K562 (cell line): ENCODE results near the gene USP22. TPM values are rescaled to one million over a fixed set of nuclear protein-coding genes. Genes with fewer than 3 reads are reported as not detected.

Experiments
- ATAC-seq: fragments of 200-7000 bp; cut with Tn5 transposase; 3 replicates; pipeline ENCODE4 v1.9.1; 2020; ENCODE audit warnings: moderate library complexity
- BruUV-seq: library from RNA; stranded (reverse); fragments of 400-500 nt; replicated peaks from 2 replicates; lab custom pipeline; 2021; lab: Mats Ljungman, UMichigan
- CTCF ChIA-PET: fragments of 300-600 bp; formaldehyde crosslinking; extraction: SDS; loops from one replicate; lab custom pipeline; 2021; ENCODE audit warnings: low intra/inter-chr PET ratio; lab: Yijun Ruan, JAX
- POLR2A ChIA-PET: fragments of 300-600, 350-650 bp; sonication (Branson Sonifier 250); formaldehyde crosslinking; extraction: SDS; loops from one replicate; lab custom pipeline; 2021; ENCODE audit warnings: antibody characterized with exemption, inconsistent platforms; lab: Yijun Ruan, JAX
- DNase-seq, 4 experiments: peaks; one replicate each; pipeline versions ENCODE4 v3.0.0 to v3.0.0-alpha.2; 2011 to 2018; ENCODE audit warnings: low spot score in 3 of 4, mixed read lengths in 3 of 4; ENCODE audit errors: extremely low read depth in 1 of 4
- FAIRE-seq: peaks from 2 replicates; lab custom pipeline; 2011; peaks lifted over from hg19 to GRCh38; lab: Jason Lieb, UNC
- H2AFZ ChIP-seq: 2 replicates; pipeline ENCODE4 v1.6.0; 2011; ENCODE audit warnings: low read depth, low read length, control low read depth, inconsistent platforms
- H3K27ac ChIP-seq: fragments of 200-600 bp; 3 replicates; pipeline ENCODE4 v1.8.0; 2011; ENCODE audit warnings: low read depth, mild to moderate bottlenecking, control low read depth, inconsistent platforms, low read length, moderate library complexity, mixed read lengths; ENCODE audit errors: extremely low read depth
- H3K27me3 ChIP-seq, 2 experiments: fragments of 300-600 bp in 1 of 2; 2 replicates in 1 of 2; 3 replicates in 1 of 2; pipeline versions ENCODE4 v1.6.0 to v1.8.0; 2011; ENCODE audit warnings: inconsistent platforms in 2 of 2, low read length in 2 of 2, mild to moderate bottlenecking in 1 of 2, mixed read lengths in 1 of 2, moderate library complexity in 1 of 2; ENCODE audit not compliant: control insufficient read depth in 2 of 2, insufficient read depth in 2 of 2
- H3K36me3 ChIP-seq: fragments of 300-600 bp; 3 replicates; pipeline ENCODE4 v1.8.0; 2011; ENCODE audit warnings: mild to moderate bottlenecking, low read length, inconsistent platforms; ENCODE audit not compliant: control insufficient read depth, insufficient read depth
- H3K4me1 ChIP-seq, 2 experiments: fragments of 200-600 bp in 1 of 2; replicated peaks in 1 of 2; 2 replicates in 1 of 2; 3 replicates in 1 of 2; pipeline versions ENCODE4 v1.5.1 to v1.8.0; 2011; ENCODE audit warnings: inconsistent platforms in 2 of 2, low read length in 2 of 2, mild to moderate bottlenecking in 1 of 2, mixed read lengths in 1 of 2, moderate library complexity in 1 of 2; ENCODE audit not compliant: control insufficient read depth in 2 of 2, insufficient read depth in 2 of 2
- H3K4me2 ChIP-seq: 2 replicates; pipeline ENCODE4 v1.6.1; 2011; ENCODE audit warnings: low read length, control low read depth, inconsistent platforms, mixed read lengths; ENCODE audit not compliant: insufficient read depth
- H3K4me3 ChIP-seq: fragments of 200-600 bp; sonication (generic), shearing (Covaris generic); 2 replicates; pipeline ENCODE4 v1.5.1; 2016; ENCODE audit warnings: control low read depth, inconsistent platforms
- H3K79me2 ChIP-seq: fragments of 200-600 bp; 3 replicates; pipeline ENCODE4 v1.8.0; 2011; ENCODE audit warnings: low read length, inconsistent platforms; ENCODE audit not compliant: control insufficient read depth, insufficient read depth
- H3K9ac ChIP-seq, 2 experiments: 2 replicates each; pipeline versions ENCODE4 v1.6.0 to v1.6.1; 2011; ENCODE audit warnings: low read depth in 2 of 2, low read length in 2 of 2, control low read depth in 1 of 2, inconsistent platforms in 1 of 2, mild to moderate bottlenecking in 1 of 2, mixed read lengths in 1 of 2; ENCODE audit not compliant: insufficient read depth in 1 of 2
- H3K9me1 ChIP-seq: one replicate; pipeline ENCODE4 v1.6.0; 2011; ENCODE audit warnings: inconsistent platforms, mild to moderate bottlenecking, low read length, moderate library complexity; ENCODE audit not compliant: control insufficient read depth, insufficient read depth
- H3K9me3 ChIP-seq: replicated peaks from 2 replicates; pipeline ENCODE4 v1.5.1; 2011; ENCODE audit warnings: low read depth, low read length, inconsistent platforms; ENCODE audit not compliant: control insufficient read depth, insufficient read depth
- H4K20me1 ChIP-seq: replicated peaks from 2 replicates; pipeline ENCODE4 v1.6.1; 2011; ENCODE audit warnings: low read length, inconsistent platforms, mixed read lengths; ENCODE audit not compliant: control insufficient read depth, insufficient read depth
- ELF2 ChIP-seq: fragments of 250-450 bp; sonication (Bioruptor Pico); IDR thresholded peaks from 2 replicates; pipeline ENCODE4 v1.5.0; 2021; ENCODE audit warnings: mild to moderate bottlenecking
- HIVEP1 ChIP-seq: fragments of 250-450 bp; sonication (Bioruptor Pico); IDR thresholded peaks from 2 replicates; pipeline ENCODE4 v1.4.0; 2020; ENCODE audit warnings: mild to moderate bottlenecking
- MCM5 ChIP-seq: fragments of 450-650 bp; IDR thresholded peaks from 2 replicates; pipeline ENCODE4 v1.6.1; 2016; ENCODE audit warnings: low read depth
- ZNF518B ChIP-seq: fragments of 250-450 bp; sonication (Bioruptor Pico); IDR thresholded peaks from 2 replicates; pipeline ENCODE4 v1.5.0; 2021; ENCODE audit warnings: mild to moderate bottlenecking, moderate library complexity
- WGBS: fragments of 100-300 bp; shearing (Covaris generic); methylation state at CpG from one replicate; pipeline ENCODE4 v1.1.6; 2016; ENCODE audit warnings: low coverage, mixed read lengths; ENCODE audit not compliant: insufficient coverage; ENCODE audit errors: missing lambda C conversion rate; 5-methylcytosine and 5-hydroxymethylcytosine counted together
- in situ Hi-C: fragments of 300-500 bp; cut with MboI; formaldehyde crosslinking; loops from 4 replicates; pipeline ENCODE4 v1.15.0; 2018; ENCODE audit warnings: inconsistent platforms, mixed read lengths
- intact Hi-C: fragments of 100-400 bp; cut with micrococcal nuclease; formaldehyde crosslinking; loops from 2 replicates; pipeline ENCODE4 v1.14.2; 2022
- polyA plus RNA-seq, 8 experiments: library from polyadenylated mRNA; depleted of rRNA in 4 of 8; stranded (reverse) in 5 of 8; unstranded in 3 of 8; fragments of >200 nt; fragmentation: Nextera tagmentation in 2 of 8; fragmentation: Illumina TruSeq in 1 of 8; extraction: Ambion mirVana in 2 of 8; extraction: Trizol in 1 of 8; gene quantifications; 2 replicates each; pipeline versions ENCODE4 v1.2.1 to v1.2.3, GENCODE V29; 2011 to 2014; ENCODE audit warnings: inconsistent platforms in 1 of 8, missing spikeins in 1 of 8
- small RNA-seq: library from RNA; depleted of rRNA; stranded (forward); fragments of <200 nt; gene quantifications from one replicate; pipeline ENCODE3, GENCODE V24; 2014
- total RNA-seq, 7 experiments: library from RNA; depleted of rRNA in 6 of 7; stranded (reverse); fragments of >200 nt in 6 of 7; fragmentation: Illumina TruSeq in 2 of 7; extraction: Trizol in 2 of 7; gene quantifications; 2 replicates each; pipeline versions ENCODE4 v1.2.1 to v1.2.3, GENCODE V29; 2011 to 2021; ENCODE audit warnings: low replicate concordance in 1 of 7
- TF ChIP-seq, protein P1 (sequence below): fragments of 250-450 bp; sonication (Bioruptor Pico); IDR thresholded peaks from 2 replicates; pipeline ENCODE4 v1.5.0; 2020; ENCODE audit warnings: mild to moderate bottlenecking, borderline replicate concordance

USP22 gene
- total and polyA plus RNA-seq, 9 of the 15 experiments (the other 6 are each of a cell fraction or from before 2014, with no cell fraction given), result 6.5 to 113 (median 58.9) TPM

GRCh38 chr17:20952183-20952582 is 90.6 kb downstream of the USP22 start:
- H3K4me3 ChIP-seq, result no peak overlapping the region
- BruUV-seq, result no TSS peak
- H3K27ac ChIP-seq, result no peak overlapping the region
- H3K4me2 ChIP-seq, result no peak overlapping the region
- DNase-seq (no peak), ATAC-seq (no peak), FAIRE-seq (no peak)
- in situ Hi-C loops (no loop called here), intact Hi-C loops (no loop called here)
- no peaks in the 10 kb centered on the region for H3K4me1 ChIP-seq
- WGBS, result 52% methylated on average over 7 of the region's 7 CpGs
- ChIA-PET POLR2A (no interaction called here), CTCF (no interaction called here)
- peaks cover 17% of the 10 kb centered on the region; the same call in 1 of the 3 replicates for H3K36me3 ChIP-seq
- no peaks in the 10 kb centered on the region for H3K9me3 ChIP-seq
- H3K9ac ChIP-seq, result no peak overlapping the region
- H4K20me1 ChIP-seq, result no peaks in the 10 kb centered on the region
- H2AFZ ChIP-seq, result no peak overlapping the region
- no peaks in the 10 kb centered on the region for H3K9me1 ChIP-seq
- no peaks in the 10 kb centered on the region for H3K79me2 ChIP-seq
- H3K27me3 ChIP-seq, result no peaks in the 10 kb centered on the region
- TF ChIP-seq MCM5 (no peak), ZNF518B (no peak), ELF2 (CRISPR knock-in tag) (no peak), HIVEP1 (no peak)
- TF ChIP-seq, protein P1, sequence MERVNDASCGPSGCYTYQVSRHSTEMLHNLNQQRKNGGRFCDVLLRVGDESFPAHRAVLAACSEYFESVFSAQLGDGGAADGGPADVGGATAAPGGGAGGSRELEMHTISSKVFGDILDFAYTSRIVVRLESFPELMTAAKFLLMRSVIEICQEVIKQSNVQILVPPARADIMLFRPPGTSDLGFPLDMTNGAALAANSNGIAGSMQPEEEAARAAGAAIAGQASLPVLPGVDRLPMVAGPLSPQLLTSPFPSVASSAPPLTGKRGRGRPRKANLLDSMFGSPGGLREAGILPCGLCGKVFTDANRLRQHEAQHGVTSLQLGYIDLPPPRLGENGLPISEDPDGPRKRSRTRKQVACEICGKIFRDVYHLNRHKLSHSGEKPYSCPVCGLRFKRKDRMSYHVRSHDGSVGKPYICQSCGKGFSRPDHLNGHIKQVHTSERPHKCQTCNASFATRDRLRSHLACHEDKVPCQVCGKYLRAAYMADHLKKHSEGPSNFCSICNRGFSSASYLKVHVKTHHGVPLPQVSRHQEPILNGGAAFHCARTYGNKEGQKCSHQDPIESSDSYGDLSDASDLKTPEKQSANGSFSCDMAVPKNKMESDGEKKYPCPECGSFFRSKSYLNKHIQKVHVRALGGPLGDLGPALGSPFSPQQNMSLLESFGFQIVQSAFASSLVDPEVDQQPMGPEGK (CRISPR knock-in tag), result no peak

Small RNA genes within 50 kb of the gene (small RNA-seq; reads per million reads assigned to genes)
- gene AC087393.1, result not detected

Other genes starting within 250 kb of the USP22 start
- 8.9 and 17.2 TPM in 2 replicates for gene DHRS7B, start 84.0 kb upstream of the USP22 start, total RNA-seq (2014; rRNA removed)
- gene DHRS7B, start 84.0 kb upstream of the USP22 start, total RNA-seq (2014; rRNA removed; fragmentation: Illumina TruSeq; extraction: Trizol), result 14.8 and 15.6 TPM in 2 replicates
- 12.6 and 13.4 TPM in 2 replicates for gene DHRS7B, start 84.0 kb upstream of the USP22 start, total RNA-seq (2015; rRNA removed; fragmentation: Illumina TruSeq; extraction: Trizol)
- 12.5 and 13.8 TPM in 2 replicates for gene DHRS7B, start 84.0 kb upstream of the USP22 start, total RNA-seq (2021)
- 18.7 and 18.8 TPM in 2 replicates for gene DHRS7B, start 84.0 kb upstream of the USP22 start, polyA plus RNA-seq (2011; rRNA removed)
- gene DHRS7B, start 84.0 kb upstream of the USP22 start, polyA plus RNA-seq (2014; fragmentation: Illumina TruSeq; extraction: Trizol), result 8.0 and 12.8 TPM in 2 replicates
- 10 to 100 TPM; 23.5 to 30.7 TPM for gene DHRS7B, start 84.0 kb upstream of the USP22 start, polyA plus RNA-seq (2014; fragmentation: Nextera tagmentation; extraction: Ambion mirVana)
- 16.6 and 24.5 TPM in 2 replicates for gene DHRS7B, start 84.0 kb upstream of the USP22 start, polyA plus RNA-seq (2014; rRNA removed)
- 27.5 and 35.4 TPM in 2 replicates for gene TMEM11, start 171.2 kb upstream of the USP22 start, total RNA-seq (2014; rRNA removed)
- 9.4 and 12.0 TPM in 2 replicates for gene TMEM11, start 171.2 kb upstream of the USP22 start, total RNA-seq (2014; rRNA removed; fragmentation: Illumina TruSeq; extraction: Trizol)
- 17.8 and 18.7 TPM in 2 replicates for gene TMEM11, start 171.2 kb upstream of the USP22 start, total RNA-seq (2015; rRNA removed; fragmentation: Illumina TruSeq; extraction: Trizol)
- 28.3 and 30.0 TPM in 2 replicates for gene TMEM11, start 171.2 kb upstream of the USP22 start, total RNA-seq (2021)
- gene TMEM11, start 171.2 kb upstream of the USP22 start, polyA plus RNA-seq (2011; rRNA removed), result 32.2 and 37.5 TPM in 2 replicates
- gene TMEM11, start 171.2 kb upstream of the USP22 start, polyA plus RNA-seq (2014; fragmentation: Illumina TruSeq; extraction: Trizol), result 33.4 and 35.1 TPM in 2 replicates
- 10 to 100 TPM; 17.4 to 31.9 TPM for gene TMEM11, start 171.2 kb upstream of the USP22 start, polyA plus RNA-seq (2014; fragmentation: Nextera tagmentation; extraction: Ambion mirVana)
- gene TMEM11, start 171.2 kb upstream of the USP22 start, polyA plus RNA-seq (2014; rRNA removed), result 40.7 and 41.5 TPM in 2 replicates
- 2.3 and 2.9 TPM in 2 replicates for gene NATD1, start 210.4 kb upstream of the USP22 start, total RNA-seq (2014; rRNA removed)
- gene NATD1, start 210.4 kb upstream of the USP22 start, total RNA-seq (2014; rRNA removed; fragmentation: Illumina TruSeq; extraction: Trizol), result 0.55 and 0.61 TPM in 2 replicates
- 0.65 and 0.72 TPM in 2 replicates for gene NATD1, start 210.4 kb upstream of the USP22 start, total RNA-seq (2015; rRNA removed; fragmentation: Illumina TruSeq; extraction: Trizol)
- gene NATD1, start 210.4 kb upstream of the USP22 start, total RNA-seq (2021), result 5.4 TPM in 2 replicates
- gene NATD1, start 210.4 kb upstream of the USP22 start, polyA plus RNA-seq (2011; rRNA removed), result 1.6 and 2.3 TPM in 2 replicates
- 3.7 and 4.5 TPM in 2 replicates for gene NATD1, start 210.4 kb upstream of the USP22 start, polyA plus RNA-seq (2014; fragmentation: Illumina TruSeq; extraction: Trizol)
- gene NATD1, start 210.4 kb upstream of the USP22 start, polyA plus RNA-seq (2014; fragmentation: Nextera tagmentation; extraction: Ambion mirVana), result under 1 TPM; 0.24 to 0.52 TPM
- 3.7 and 4.2 TPM in 2 replicates for gene NATD1, start 210.4 kb upstream of the USP22 start, polyA plus RNA-seq (2014; rRNA removed)
- 4.4 and 5.9 TPM in 2 replicates for gene MAP2K3, start 241.7 kb upstream of the USP22 start, total RNA-seq (2014; rRNA removed)
- 2.2 and 2.5 TPM in 2 replicates for gene MAP2K3, start 241.7 kb upstream of the USP22 start, total RNA-seq (2014; rRNA removed; fragmentation: Illumina TruSeq; extraction: Trizol)
- gene MAP2K3, start 241.7 kb upstream of the USP22 start, total RNA-seq (2015; rRNA removed; fragmentation: Illumina TruSeq; extraction: Trizol), result 3.5 TPM in 2 replicates
- gene MAP2K3, start 241.7 kb upstream of the USP22 start, total RNA-seq (2021), result 14.8 and 16.1 TPM in 2 replicates
- 2.8 and 3.5 TPM in 2 replicates for gene MAP2K3, start 241.7 kb upstream of the USP22 start, polyA plus RNA-seq (2011; rRNA removed)
- 10.3 and 12.5 TPM in 2 replicates for gene MAP2K3, start 241.7 kb upstream of the USP22 start, polyA plus RNA-seq (2014; fragmentation: Illumina TruSeq; extraction: Trizol)
- gene MAP2K3, start 241.7 kb upstream of the USP22 start, polyA plus RNA-seq (2014; fragmentation: Nextera tagmentation; extraction: Ambion mirVana), result under 1 TPM; 0.18 to 0.38 TPM
- 8.0 and 8.8 TPM in 2 replicates for gene MAP2K3, start 241.7 kb upstream of the USP22 start, polyA plus RNA-seq (2014; rRNA removed)